HepG2 (cell line): Measurements from ENCODE around the gene XPNPEP1. TPM values are rescaled to one million over a fixed set of nuclear protein-coding genes. Genes with fewer than 3 reads are reported as not detected.
A peak's percentile ranks its signal among the peaks of the same experiment; 100 is the strongest.

ENCODE experiments used
- CAMTA2 ChIP-seq: sonication (generic); formaldehyde crosslinking; IDR thresholded peaks from 2 replicates; pipeline ENCODE4 v1.4.0; 2020; ENCODE audit warnings: mild to moderate bottlenecking, missing genetic modification reagents, borderline replicate concordance
- FOSL1 ChIP-seq: sonication (generic); formaldehyde crosslinking; IDR thresholded peaks from 2 replicates; pipeline ENCODE4 v1.9.0; 2021; ENCODE audit warnings: missing genetic modification reagents, borderline replicate concordance
- GTF3A ChIP-seq: sonication (generic); formaldehyde crosslinking; conservative IDR thresholded peaks from 2 replicates; pipeline ENCODE4 v1.4.0; 2020; ENCODE audit warnings: mild to moderate bottlenecking, missing genetic modification reagents
- HMGXB3 ChIP-seq: sonication (generic); formaldehyde crosslinking; IDR thresholded peaks from 2 replicates; pipeline ENCODE4 v1.4.0; 2020; ENCODE audit warnings: missing genetic modification reagents, borderline replicate concordance
- HOXA9 ChIP-seq: sonication (generic); formaldehyde crosslinking; IDR thresholded peaks from 2 replicates; pipeline ENCODE4 v1.8.1; 2022; ENCODE audit warnings: missing genetic modification reagents, mild to moderate bottlenecking, moderate library complexity, borderline replicate concordance
- NKX3-1 ChIP-seq: sonication (generic); formaldehyde crosslinking; IDR thresholded peaks from 2 replicates; pipeline ENCODE4 v1.5.0; 2020; ENCODE audit warnings: missing genetic modification reagents
- PHF20 ChIP-seq: sonication (generic); formaldehyde crosslinking; IDR thresholded peaks from 2 replicates; pipeline ENCODE4 v1.5.0; 2020; ENCODE audit warnings: mild to moderate bottlenecking, missing genetic modification reagents
- SMYD3 ChIP-seq: sonication (generic); formaldehyde crosslinking; IDR thresholded peaks from 2 replicates; pipeline ENCODE4 v1.8.1; 2023; ENCODE audit warnings: mild to moderate bottlenecking, missing genetic modification reagents
- SSRP1 ChIP-seq: IDR thresholded peaks from 2 replicates; pipeline ENCODE4 v1.6.1; 2016; ENCODE audit warnings: control low read depth
- SUZ12 ChIP-seq: fragments of 150-350 bp; IDR thresholded peaks from 2 replicates; pipeline ENCODE4 v1.6.1; 2014; ENCODE audit warnings: low read depth, low read length
- YEATS2 ChIP-seq: sonication (generic); formaldehyde crosslinking; IDR thresholded peaks from 2 replicates; pipeline ENCODE4 v1.4.0; 2020; ENCODE audit warnings: missing genetic modification reagents, borderline replicate concordance
- ZBTB44 ChIP-seq: sonication (generic); formaldehyde crosslinking; IDR thresholded peaks from 2 replicates; pipeline ENCODE4 v1.4.0; 2020; ENCODE audit warnings: missing genetic modification reagents
- ZNF33B ChIP-seq: sonication (generic); formaldehyde crosslinking; IDR thresholded peaks from 2 replicates; pipeline ENCODE4 v1.5.1; 2020; ENCODE audit warnings: mild to moderate bottlenecking, missing genetic modification reagents
- polyA plus RNA-seq, 8 experiments: library from polyadenylated mRNA; depleted of rRNA in 3 of 8; stranded (reverse) in 7 of 8; unstranded in 1 of 8; fragments of >200 nt; fragmentation: Illumina TruSeq in 4 of 8; extraction: Trizol in 4 of 8; gene quantifications; 2 replicates each; pipeline versions ENCODE4 v1.2.1 to v1.2.3, GENCODE V29; 2011 to 2016; ENCODE audit warnings: low read depth in 4 of 8, missing spikeins in 1 of 8, mixed read lengths in 1 of 8; ENCODE audit not compliant: insufficient read depth in 1 of 8
- total RNA-seq, 5 experiments: library from RNA; depleted of rRNA; stranded (reverse); fragments of >200 nt; fragmentation: Illumina TruSeq; extraction: Trizol; gene quantifications; 2 replicates each; pipeline ENCODE4 v1.2.3, GENCODE V29; 2016; ENCODE audit warnings: low read depth in 1 of 5
- TF ChIP-seq, protein P1 (sequence below): sonication (generic); formaldehyde crosslinking; IDR thresholded peaks from 2 replicates; pipeline ENCODE4 v1.5.1; 2020; ENCODE audit warnings: mild to moderate bottlenecking, missing genetic modification reagents
- TF ChIP-seq, protein P2 (sequence below): sonication (generic); formaldehyde crosslinking; IDR thresholded peaks from 2 replicates; pipeline ENCODE4 v1.4.0; 2020; ENCODE audit warnings: missing genetic modification reagents

The XPNPEP1 gene
- total and polyA plus RNA-seq, 2 of the 13 experiments (the other 11 are each of a cell fraction or from before 2014, with no cell fraction given) = 30.3 to 55.5 TPM

DNA sequence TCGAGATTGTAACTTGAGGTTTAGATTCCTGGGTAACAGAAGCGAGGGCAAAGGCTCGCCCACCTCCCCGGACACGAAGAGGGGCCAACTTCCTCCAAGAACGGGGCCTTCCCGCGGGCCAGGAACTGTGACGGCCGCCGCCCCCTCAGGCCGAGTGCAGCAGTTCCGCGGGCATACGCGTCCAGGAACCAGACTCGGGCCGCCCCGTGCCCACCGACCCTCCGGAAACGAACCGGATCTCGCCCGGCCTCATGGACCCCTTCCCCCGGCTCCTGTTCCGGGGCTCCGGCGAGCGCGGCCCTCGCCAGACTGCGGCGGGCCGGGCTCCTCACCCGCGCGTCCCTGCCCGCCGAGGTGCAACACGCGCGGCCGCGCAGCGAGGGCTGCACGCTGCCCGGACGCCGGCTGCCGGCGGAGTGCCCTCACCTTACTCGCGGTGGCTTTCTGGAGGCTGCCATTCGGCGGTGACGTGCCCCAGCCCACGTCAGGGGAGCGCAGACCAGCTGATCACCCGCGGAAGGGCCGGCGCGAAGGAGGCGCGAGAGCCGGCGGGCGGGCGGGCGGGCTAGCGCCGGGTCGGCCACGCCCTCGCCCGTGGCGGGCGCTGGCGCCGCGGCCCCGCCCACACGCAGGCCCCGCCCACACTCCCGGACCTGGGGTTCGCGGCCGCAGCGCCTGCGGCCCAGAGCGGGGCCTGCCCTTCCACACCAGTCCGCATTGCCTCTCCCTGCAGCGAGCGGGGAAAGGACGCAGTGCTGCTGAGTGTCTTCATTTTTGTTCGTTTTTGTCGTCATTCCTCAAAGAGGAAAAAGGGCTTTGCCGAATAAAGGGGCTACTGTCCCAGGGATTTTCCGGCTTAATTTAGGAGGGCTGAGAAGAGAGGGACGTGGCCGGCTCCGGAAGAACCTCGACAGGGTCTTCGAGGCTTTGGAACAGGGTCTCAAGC is at the start of gene XPNPEP1 (continued):
- TF ChIP-seq, protein P1, sequence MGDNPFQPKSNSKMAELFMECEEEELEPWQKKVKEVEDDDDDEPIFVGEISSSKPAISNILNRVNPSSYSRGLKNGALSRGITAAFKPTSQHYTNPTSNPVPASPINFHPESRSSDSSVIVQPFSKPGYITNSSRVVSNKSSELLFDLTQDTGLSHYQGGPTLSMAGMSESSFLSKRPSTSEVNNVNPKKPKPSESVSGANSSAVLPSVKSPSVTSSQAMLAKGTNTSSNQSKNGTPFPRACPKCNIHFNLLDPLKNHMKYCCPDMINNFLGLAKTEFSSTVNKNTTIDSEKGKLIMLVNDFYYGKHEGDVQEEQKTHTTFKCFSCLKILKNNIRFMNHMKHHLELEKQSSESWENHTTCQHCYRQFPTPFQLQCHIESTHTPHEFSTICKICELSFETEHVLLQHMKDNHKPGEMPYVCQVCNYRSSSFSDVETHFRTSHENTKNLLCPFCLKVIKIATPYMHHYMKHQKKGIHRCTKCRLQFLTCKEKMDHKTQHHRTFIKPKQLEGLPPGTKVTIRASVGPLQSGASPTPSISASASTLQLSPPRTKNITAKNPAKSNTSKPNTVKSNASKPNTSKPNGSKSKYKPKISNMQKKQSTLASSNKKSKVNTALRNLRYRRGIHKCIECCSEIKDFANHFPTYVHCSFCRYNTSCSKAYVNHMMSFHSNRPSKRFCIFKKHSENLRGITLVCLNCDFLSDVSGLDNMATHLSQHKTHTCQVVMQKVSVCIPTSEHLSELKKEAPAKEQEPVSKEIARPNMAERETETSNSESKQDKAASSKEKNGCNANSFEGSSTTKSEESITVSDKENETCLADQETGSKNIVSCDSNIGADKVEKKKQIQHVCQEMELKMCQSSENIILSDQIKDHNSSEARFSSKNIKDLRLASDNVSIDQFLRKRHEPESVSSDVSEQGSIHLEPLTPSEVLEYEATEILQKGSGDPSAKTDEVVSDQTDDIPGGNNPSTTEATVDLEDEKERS = no peak
- TF ChIP-seq ZNF33B (no peak), SSRP1 (CRISPR knock-in tag) (no peak), ZBTB44 (CRISPR knock-in tag) (no peak), GTF3A (CRISPR knock-in tag) (no peak), YEATS2 (CRISPR knock-in tag) (peak; percentile 47; the same call in 1 of the 2 replicates), HMGXB3 (CRISPR knock-in tag) (no peak), HOXA9 (CRISPR knock-in tag) (no peak), SMYD3 (CRISPR knock-in tag) (no peak), SUZ12 (no peak), NKX3-1 (CRISPR knock-in tag) (no peak), FOSL1 (CRISPR knock-in tag) (0 out of 2 replicates have a peak, but pooled peaks have one; percentile 8), PHF20 (CRISPR knock-in tag) (peak; percentile 57), CAMTA2 (CRISPR knock-in tag) (no peak)
- TF ChIP-seq, protein P2, sequence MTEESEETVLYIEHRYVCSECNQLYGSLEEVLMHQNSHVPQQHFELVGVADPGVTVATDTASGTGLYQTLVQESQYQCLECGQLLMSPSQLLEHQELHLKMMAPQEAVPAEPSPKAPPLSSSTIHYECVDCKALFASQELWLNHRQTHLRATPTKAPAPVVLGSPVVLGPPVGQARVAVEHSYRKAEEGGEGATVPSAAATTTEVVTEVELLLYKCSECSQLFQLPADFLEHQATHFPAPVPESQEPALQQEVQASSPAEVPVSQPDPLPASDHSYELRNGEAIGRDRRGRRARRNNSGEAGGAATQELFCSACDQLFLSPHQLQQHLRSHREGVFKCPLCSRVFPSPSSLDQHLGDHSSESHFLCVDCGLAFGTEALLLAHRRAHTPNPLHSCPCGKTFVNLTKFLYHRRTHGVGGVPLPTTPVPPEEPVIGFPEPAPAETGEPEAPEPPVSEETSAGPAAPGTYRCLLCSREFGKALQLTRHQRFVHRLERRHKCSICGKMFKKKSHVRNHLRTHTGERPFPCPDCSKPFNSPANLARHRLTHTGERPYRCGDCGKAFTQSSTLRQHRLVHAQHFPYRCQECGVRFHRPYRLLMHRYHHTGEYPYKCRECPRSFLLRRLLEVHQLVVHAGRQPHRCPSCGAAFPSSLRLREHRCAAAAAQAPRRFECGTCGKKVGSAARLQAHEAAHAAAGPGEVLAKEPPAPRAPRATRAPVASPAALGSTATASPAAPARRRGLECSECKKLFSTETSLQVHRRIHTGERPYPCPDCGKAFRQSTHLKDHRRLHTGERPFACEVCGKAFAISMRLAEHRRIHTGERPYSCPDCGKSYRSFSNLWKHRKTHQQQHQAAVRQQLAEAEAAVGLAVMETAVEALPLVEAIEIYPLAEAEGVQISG (CRISPR knock-in tag) = no peak; the same call in 1 of the 2 replicates
